IPS DF 6.9 (cell line): ENCODE data around the gene ADAM12.

ENCODE experiments used
- DNase-seq: peaks from one replicate; pipeline ENCODE4 v3.0.0-alpha.2; 2013; ENCODE audit warnings: low read depth, low spot score
- H3K27ac ChIP-seq: one replicate; pipeline ENCODE4 v1.5.1; 2013; ENCODE audit warnings: low read length, control low read depth
- H3K27me3 ChIP-seq: 2 replicates; pipeline ENCODE4 v1.6.1; 2013; ENCODE audit warnings: mild to moderate bottlenecking, low read length; ENCODE audit not compliant: control insufficient read depth, insufficient read depth
- H3K36me3 ChIP-seq: 2 replicates; pipeline ENCODE4 v1.6.1; 2013; ENCODE audit warnings: low read length; ENCODE audit not compliant: control insufficient read depth, insufficient read depth
- H3K4me1 ChIP-seq: 2 replicates; pipeline ENCODE4 v1.6.1; 2013; ENCODE audit warnings: low read length; ENCODE audit not compliant: control insufficient read depth, insufficient read depth
- H3K4me3 ChIP-seq: 2 replicates; pipeline ENCODE4 v1.5.1; 2013; ENCODE audit warnings: mild to moderate bottlenecking, low read length
- H3K9me3 ChIP-seq: 2 replicates; pipeline ENCODE4 v1.6.1; 2013; ENCODE audit warnings: low read length, inconsistent platforms; ENCODE audit not compliant: control insufficient read depth, insufficient read depth
- WGBS: extraction: QIAGEN DNeasy Blood & Tissue Kit; methylation state at CpG from one replicate; pipeline ENCODE4 v1.1.7; 2013; ENCODE audit warnings: mixed read lengths, missing lambda C conversion rate; ENCODE audit not compliant: insufficient read length, insufficient coverage; 5-methylcytosine and 5-hydroxymethylcytosine counted together

Gene ADAM12

DNA sequence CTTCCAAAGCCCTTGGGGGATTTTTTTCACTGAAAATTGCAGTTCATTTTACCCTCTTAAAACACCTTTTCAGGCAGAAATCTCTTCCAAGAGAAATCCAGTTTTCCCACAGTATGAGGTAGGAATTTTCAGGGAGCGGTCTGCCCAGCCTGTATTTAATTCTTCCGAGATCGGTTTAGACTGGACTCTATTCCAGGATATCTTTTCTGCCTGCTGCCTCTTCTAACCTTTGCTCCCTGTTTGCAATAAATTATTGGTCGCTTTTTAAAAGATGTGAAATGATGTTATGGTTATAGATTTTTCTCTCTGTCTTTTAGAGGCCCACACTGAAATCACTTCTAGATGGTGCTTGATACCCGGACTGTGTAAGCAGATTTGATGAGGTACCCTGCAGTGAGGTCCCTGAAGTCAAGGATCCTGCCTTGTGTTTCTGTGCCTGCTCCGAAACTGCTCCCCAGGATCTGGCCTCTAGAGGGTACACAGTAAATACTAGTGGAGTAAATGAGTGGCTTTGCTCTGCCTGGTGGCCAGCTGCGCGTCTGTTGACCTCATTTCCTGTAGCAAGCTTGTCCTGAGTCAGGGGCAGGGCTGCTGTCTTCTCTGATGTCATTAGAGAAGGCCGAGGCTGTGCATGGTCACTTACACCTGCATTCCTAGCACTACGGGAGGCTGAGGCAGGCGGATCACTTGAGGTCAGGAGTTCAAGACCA, 300.3 kb downstream of the ADAM12 start:
- H3K4me1 ChIP-seq = no peaks in the 10 kb centered on the region; the same call in 1 of the 2 replicates
- no peak for DNase-seq
- H3K9me3 ChIP-seq = no peaks in the 10 kb centered on the region
- H3K27ac ChIP-seq = no peak overlapping the region
- H3K27me3 ChIP-seq = no peaks in the 10 kb centered on the region
- WGBS = no CpG with 5 or more reads among the region's 11 CpGs
- H3K36me3 ChIP-seq = no peaks in the 10 kb centered on the region
- H3K4me3 ChIP-seq = no peak overlapping the region

GRCh38 chr10:126087153-126087680, 301.1 kb downstream of the ADAM12 start:
- H3K27ac ChIP-seq = no peak overlapping the region
- WGBS = no CpG with 5 or more reads among the region's 4 CpGs
- DNase-seq = no peak
- no peaks in the 10 kb centered on the region for H3K27me3 ChIP-seq
- H3K4me3 ChIP-seq = no peak overlapping the region
- H3K36me3 ChIP-seq = no peaks in the 10 kb centered on the region
- no peaks in the 10 kb centered on the region for H3K4me1 ChIP-seq
- H3K9me3 ChIP-seq = no peaks in the 10 kb centered on the region

- Histone ChIP-seq H3K27me3 (no peaks in the 10 kb centered on the region), H3K27ac (no peak overlapping the region), H3K4me3 (no peak overlapping the region), H3K4me1 (no peaks in the 10 kb centered on the region), H3K36me3 (no peaks in the 10 kb centered on the region), H3K9me3 (no peaks in the 10 kb centered on the region)
- no CpG with 5 or more reads among the region's 1 CpG for WGBS
- DNase-seq = no peak
Observed at GRCh38 chr10:126085806-126086205, 302.5 kb downstream of the ADAM12 start.

DNA sequence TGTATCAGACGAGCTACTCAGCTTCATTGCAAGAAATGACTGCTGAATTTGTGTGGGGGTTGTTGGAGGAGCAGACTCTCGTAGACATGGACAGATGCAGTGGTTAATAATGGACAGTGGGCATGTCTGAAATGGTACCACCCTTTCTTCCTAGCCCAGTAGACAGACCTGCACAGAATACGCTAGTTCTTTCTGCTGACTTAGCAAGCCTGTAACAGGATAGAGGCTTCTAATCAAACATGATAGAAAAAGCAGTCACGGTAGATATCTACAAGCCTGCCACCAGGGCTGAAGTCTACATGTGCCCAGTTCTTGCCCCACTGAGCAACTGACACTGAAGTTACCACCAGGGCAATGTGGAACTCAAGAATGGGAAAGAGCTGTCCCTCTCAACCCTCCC, 303.9 kb downstream of the ADAM12 start:
- WGBS = no CpG with 5 or more reads among the region's 4 CpGs
- no peak for DNase-seq
- Histone ChIP-seq H3K27ac (no peak overlapping the region), H3K4me3 (no peak overlapping the region), H3K27me3 (no peaks in the 10 kb centered on the region), H3K9me3 (no peaks in the 10 kb centered on the region), H3K36me3 (no peaks in the 10 kb centered on the region), H3K4me1 (no peaks in the 10 kb centered on the region)

DNA sequence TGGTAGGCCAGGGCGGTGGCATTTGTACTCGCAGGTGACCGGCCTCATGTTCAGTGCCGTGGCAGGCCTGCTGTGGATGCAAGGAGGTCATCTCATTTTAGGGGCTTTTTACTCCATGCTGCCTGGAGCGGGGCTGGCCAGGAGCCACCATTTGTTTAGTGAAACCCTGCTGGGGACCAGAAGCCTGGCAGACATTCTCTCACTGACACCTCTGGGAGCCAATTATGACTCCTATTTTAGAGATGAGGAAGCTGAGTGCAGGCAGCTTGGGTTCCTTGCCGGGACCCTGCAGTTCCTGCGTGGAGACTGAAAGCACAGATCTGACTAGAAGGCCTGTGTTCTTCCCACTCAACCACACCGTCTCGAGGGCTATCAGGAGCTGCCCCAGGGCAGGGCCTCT, 305.3 kb downstream of the ADAM12 start:
- no peaks in the 10 kb centered on the region for H3K36me3 ChIP-seq
- WGBS = no CpG with 5 or more reads among the region's 9 CpGs
- no peaks in the 10 kb centered on the region for H3K9me3 ChIP-seq
- no peaks in the 10 kb centered on the region for H3K27me3 ChIP-seq
- DNase-seq = no peak
- H3K27ac ChIP-seq = no peak overlapping the region
- H3K4me1 ChIP-seq = no peaks in the 10 kb centered on the region
- H3K4me3 ChIP-seq = no peak overlapping the region

GRCh38 chr10:126081841-126082466, 306.3 kb downstream of the ADAM12 start:
- no peak for DNase-seq
- H3K9me3 ChIP-seq = no peaks in the 10 kb centered on the region
- H3K27me3 ChIP-seq = no peaks in the 10 kb centered on the region
- H3K27ac ChIP-seq = no peak overlapping the region
- no CpG with 5 or more reads among the region's 14 CpGs for WGBS
- H3K4me3 ChIP-seq = no peak overlapping the region
- no peaks in the 10 kb centered on the region for H3K36me3 ChIP-seq
- H3K4me1 ChIP-seq = no peaks in the 10 kb centered on the region

GRCh38 chr10:126080879-126081411, 307.3 kb downstream of the ADAM12 start:
- H3K36me3 ChIP-seq = no peaks in the 10 kb centered on the region
- no peaks in the 10 kb centered on the region for H3K9me3 ChIP-seq
- no peak overlapping the region for H3K4me3 ChIP-seq
- no CpG with 5 or more reads among the region's 12 CpGs for WGBS
- DNase-seq = no peak
- no peaks in the 10 kb centered on the region for H3K4me1 ChIP-seq
- no peaks in the 10 kb centered on the region for H3K27me3 ChIP-seq
- H3K27ac ChIP-seq = no peak overlapping the region

DNA sequence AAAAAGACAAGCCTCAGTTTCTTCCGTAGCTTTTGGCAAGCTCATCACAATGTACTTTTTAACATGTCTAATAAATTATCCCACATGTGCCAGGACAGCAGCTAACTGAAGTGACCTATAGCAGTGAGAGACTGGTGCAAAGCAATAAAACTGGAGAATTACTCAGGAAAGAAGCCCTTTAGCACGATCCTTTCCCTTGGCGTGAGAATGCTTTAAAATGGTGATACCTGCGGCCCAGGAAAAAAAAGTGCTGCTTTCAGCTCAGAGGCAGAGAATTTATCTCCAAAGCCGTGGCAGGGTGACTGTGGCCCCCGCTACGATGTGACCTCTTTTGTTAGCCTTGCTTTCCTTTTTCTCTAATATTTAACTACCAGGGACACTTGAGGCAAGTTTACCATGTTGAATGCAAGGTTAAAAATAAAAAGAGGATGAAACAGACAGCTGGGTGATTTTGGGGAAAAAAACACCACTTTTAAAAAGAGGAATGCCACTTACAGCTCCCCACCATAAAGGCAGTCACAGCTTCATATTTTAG, 307.9 kb downstream of the ADAM12 start:
- Histone ChIP-seq H3K4me3 (no peak overlapping the region), H3K27ac (no peak overlapping the region)
- no CpG with 5 or more reads among the region's 7 CpGs for WGBS

GRCh38 chr10:126075009-126075408, 313.3 kb downstream of the ADAM12 start:
- Histone ChIP-seq H3K4me1 (no peaks in the 10 kb centered on the region), H3K27me3 (no peaks in the 10 kb centered on the region), H3K4me3 (no peak overlapping the region), H3K9me3 (no peaks in the 10 kb centered on the region), H3K27ac (no peak overlapping the region), H3K36me3 (no peaks in the 10 kb centered on the region)
- no peak for DNase-seq
- WGBS = no CpG with 5 or more reads among the region's 6 CpGs

More for the DNA sequence above, 307.9 kb downstream of the ADAM12 start:
- Histone ChIP-seq H3K4me1 (no peaks in the 10 kb centered on the region), H3K9me3 (no peaks in the 10 kb centered on the region), H3K36me3 (no peaks in the 10 kb centered on the region), H3K27me3 (no peaks in the 10 kb centered on the region)
- DNase-seq = no peak

DNA sequence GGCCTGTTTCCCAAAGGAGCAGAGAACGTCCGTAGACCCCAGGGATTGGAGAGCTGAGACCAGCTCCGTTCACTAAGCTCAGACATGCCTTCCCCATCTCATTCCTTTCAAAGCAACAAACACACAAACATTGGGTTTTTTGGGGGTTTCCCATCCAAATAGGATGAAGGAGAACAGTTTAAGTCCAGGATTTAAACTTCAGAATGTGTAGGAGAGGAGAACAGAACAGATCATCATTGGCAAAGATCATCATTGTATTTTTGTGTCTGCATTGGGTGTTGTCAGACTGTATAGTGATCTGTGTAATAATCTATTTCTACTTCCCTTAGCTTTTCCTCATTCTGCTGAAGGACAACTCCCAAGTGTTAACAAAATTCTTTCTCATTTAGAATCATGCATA, 314.0 kb downstream of the ADAM12 start:
- Histone ChIP-seq H3K9me3 (no peaks in the 10 kb centered on the region), H3K27me3 (no peaks in the 10 kb centered on the region), H3K36me3 (no peaks in the 10 kb centered on the region), H3K4me3 (no peak overlapping the region), H3K27ac (no peak overlapping the region), H3K4me1 (no peaks in the 10 kb centered on the region)
- DNase-seq = no peak
- WGBS = no CpG with 5 or more reads among the region's 3 CpGs
